Adrenal gland (tissue), 12 donors: Measurements from ENCODE around the gene CTPS1. TPM values are rescaled to one million over a fixed set of nuclear protein-coding genes. Genes with fewer than 3 reads are reported as not detected.

Experiments
- DNase-seq, 7 donors: peaks; one replicate each; pipeline ENCODE4 v3.0.0-alpha.2; 2019 to 2020
- H3K27ac ChIP-seq, 5 donors: fragments of 200-600 bp; sonication (generic) in 4 of 5; 1 replicate in 3 of 5; 2 replicates in 2 of 5; pipeline versions ENCODE4 v1.5.1 to v1.8.0; 2016 to 2020; ENCODE audit warnings: mild to moderate bottlenecking in 1 of 5
- H3K27me3 ChIP-seq: fragments of 200-600 bp; 2 replicates; pipeline ENCODE4 v1.8.0; 2021
- H3K36me3 ChIP-seq, 2 donors: fragments of 200-600 bp; replicated peaks in 1 of 2; 1 replicate in 1 of 2; 2 replicates in 1 of 2; pipeline versions ENCODE4 v1.5.1 to v1.8.0; 2018 to 2022
- H3K4me1 ChIP-seq, 2 donors: fragments of 200-600 bp; replicated peaks in 1 of 2; 1 replicate in 1 of 2; 2 replicates in 1 of 2; pipeline versions ENCODE4 v1.5.1 to v1.8.0; 2018 to 2021
- H3K4me3 ChIP-seq, 4 donors: fragments of 200-600 bp; sonication (generic) in 3 of 4; one replicate each; pipeline ENCODE4 v1.5.1; 2016 to 2018
- H3K9me3 ChIP-seq, 3 donors: fragments of 200-600 bp; sonication (generic) in 1 of 3; replicated peaks in 1 of 3; 1 replicate in 2 of 3; 2 replicates in 1 of 3; pipeline versions ENCODE4 v1.5.1 to v1.8.0; 2016 to 2021
- POLR2A ChIP-seq, 2 donors: fragments of 450-650 bp; IDR thresholded peaks; one replicate each; pipeline ENCODE4 v1.6.1; 2017; ENCODE audit warnings: antibody characterized with exemption in 2 of 2, mild to moderate bottlenecking in 2 of 2, moderate library complexity in 1 of 2
- WGBS, 4 donors: extraction: QIAGEN DNeasy Blood & Tissue Kit in 2 of 4; methylation state at CpG; one replicate each; pipeline versions ENCODE4 v1.1.5 to v1.1.7; 2013 to 2017; 5-methylcytosine and 5-hydroxymethylcytosine counted together
- intact Hi-C, 2 donors: fragments of 100-400 bp; cut with DNase I; formaldehyde crosslinking; loops; one replicate each; pipeline versions ENCODE4 v1.14.1 to v1.15.0; 2022 to 2023
- polyA plus RNA-seq, 3 donors: library from polyadenylated mRNA; stranded (reverse); fragments of 200-250 nt in 2 of 3; fragments of 350-450 nt in 1 of 3; fragmentation: Illumina TruSeq in 1 of 3; extraction: RNeasy Lipid Tissue Mini Kit (QIAGEN cat#74804) in 1 of 3; gene quantifications; one replicate each; pipeline ENCODE4 v1.2.3, GENCODE V29; 2013 to 2014
- total RNA-seq, 9 donors: library from RNA; depleted of rRNA in 4 of 9; stranded (reverse); fragments of >200 nt in 4 of 9; fragments of 120-200 nt in 1 of 9; fragmentation: NEBNext Ultra II Directional in 1 of 9; extraction: Animal tissue kit (Norgen Biotek cat#: 25700) in 1 of 9; gene quantifications; one replicate each; pipeline versions ENCODE4 v1.1.0 to v1.2.4, GENCODE V29; 2013 to 2023
- TF ChIP-seq, protein P1 (sequence below), 6 experiments: fragments of 450-650 bp in 4 of 6; fragments of 200-600 bp in 2 of 6; sonication (generic) in 1 of 6; IDR thresholded peaks; 1 replicate in 5 of 6; 2 replicates in 1 of 6; pipeline versions ENCODE4 v1.5.1 to v1.8.0; 2016 to 2021; ENCODE audit warnings: antibody characterized with exemption in 6 of 6, mild to moderate bottlenecking in 2 of 6, moderate library complexity in 1 of 6
- donor health status: healthy with polysubstance abuse.
- donor health status: Bipolar disorder and iron deficiency.
- donor health status: DM: yes; HTN: yes; CAD: no.
- donor health status: DM: no; HTN: no; CAD: no.
- donor health status: DM: no; HTN: no; CAD: no.
- donor health status: DM: yes; HTN: yes; CAD: no.

The CTPS1 gene
- total and polyA plus RNA-seq, 12 donors, result 12.2 to 49.4 (median 26.1) TPM

- intact Hi-C loops, result no loop called here
- Histone ChIP-seq H3K27me3 (no peaks in the 10 kb centered on the region), H3K4me3 (no peak overlapping the region), H3K9me3 (no peaks in the 10 kb centered on the region), H3K4me1 (no peaks in the 10 kb centered on the region), H3K36me3 (no peaks in the 10 kb centered on the region), H3K27ac (no peak overlapping the region)
- DNase-seq, result no peak
- WGBS, 4 donors, result 66 to 96% (median 81%) methylated on average over 4 of the region's 4 CpGs
- no peak for TF ChIP-seq POLR2A (IDR thresholded peaks at IDR 0.05)
- TF ChIP-seq, protein P1, sequence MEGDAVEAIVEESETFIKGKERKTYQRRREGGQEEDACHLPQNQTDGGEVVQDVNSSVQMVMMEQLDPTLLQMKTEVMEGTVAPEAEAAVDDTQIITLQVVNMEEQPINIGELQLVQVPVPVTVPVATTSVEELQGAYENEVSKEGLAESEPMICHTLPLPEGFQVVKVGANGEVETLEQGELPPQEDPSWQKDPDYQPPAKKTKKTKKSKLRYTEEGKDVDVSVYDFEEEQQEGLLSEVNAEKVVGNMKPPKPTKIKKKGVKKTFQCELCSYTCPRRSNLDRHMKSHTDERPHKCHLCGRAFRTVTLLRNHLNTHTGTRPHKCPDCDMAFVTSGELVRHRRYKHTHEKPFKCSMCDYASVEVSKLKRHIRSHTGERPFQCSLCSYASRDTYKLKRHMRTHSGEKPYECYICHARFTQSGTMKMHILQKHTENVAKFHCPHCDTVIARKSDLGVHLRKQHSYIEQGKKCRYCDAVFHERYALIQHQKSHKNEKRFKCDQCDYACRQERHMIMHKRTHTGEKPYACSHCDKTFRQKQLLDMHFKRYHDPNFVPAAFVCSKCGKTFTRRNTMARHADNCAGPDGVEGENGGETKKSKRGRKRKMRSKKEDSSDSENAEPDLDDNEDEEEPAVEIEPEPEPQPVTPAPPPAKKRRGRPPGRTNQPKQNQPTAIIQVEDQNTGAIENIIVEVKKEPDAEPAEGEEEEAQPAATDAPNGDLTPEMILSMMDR (IDR thresholded peaks at IDR 0.05), result no peak
Observed at GRCh38 chr1:40966417-40966816, 13.1 kb upstream of the CTPS1 start.

DNA sequence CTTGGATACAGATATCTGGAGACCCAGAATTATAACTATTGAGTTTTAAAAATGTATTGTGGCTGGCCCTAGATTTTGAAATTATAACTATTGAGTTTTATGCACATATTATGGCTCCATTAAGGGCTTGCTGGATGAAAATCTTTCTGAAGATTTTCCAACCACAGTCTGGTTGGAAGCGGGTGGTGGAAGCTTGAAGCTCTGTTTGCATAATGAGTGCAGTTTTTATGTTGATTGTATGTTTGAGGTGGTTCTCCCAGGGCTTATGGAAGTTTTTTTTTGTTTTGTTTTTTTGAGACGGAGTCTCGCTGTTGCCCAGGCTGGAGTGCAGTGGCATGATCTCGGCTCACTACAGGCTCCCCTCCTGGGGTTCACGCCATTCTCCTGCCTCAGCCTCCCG, 10.1 kb upstream of the CTPS1 start:
- Histone ChIP-seq H3K36me3 (no peaks in the 10 kb centered on the region), H3K4me1 (no peaks in the 10 kb centered on the region), H3K27ac (no peak overlapping the region), H3K27me3 (no peaks in the 10 kb centered on the region), H3K4me3 (no peak overlapping the region), H3K9me3 (no peaks in the 10 kb centered on the region)
- DNase-seq, result no peak
- intact Hi-C loops, result no loop called here
- TF ChIP-seq, protein P1 (IDR thresholded peaks at IDR 0.05), result no peak
- TF ChIP-seq POLR2A (IDR thresholded peaks at IDR 0.05), result no peak
- WGBS, 4 donors, result 95 to 97% (median 96%) methylated on average over 6 of the region's 6 CpGs

DNA sequence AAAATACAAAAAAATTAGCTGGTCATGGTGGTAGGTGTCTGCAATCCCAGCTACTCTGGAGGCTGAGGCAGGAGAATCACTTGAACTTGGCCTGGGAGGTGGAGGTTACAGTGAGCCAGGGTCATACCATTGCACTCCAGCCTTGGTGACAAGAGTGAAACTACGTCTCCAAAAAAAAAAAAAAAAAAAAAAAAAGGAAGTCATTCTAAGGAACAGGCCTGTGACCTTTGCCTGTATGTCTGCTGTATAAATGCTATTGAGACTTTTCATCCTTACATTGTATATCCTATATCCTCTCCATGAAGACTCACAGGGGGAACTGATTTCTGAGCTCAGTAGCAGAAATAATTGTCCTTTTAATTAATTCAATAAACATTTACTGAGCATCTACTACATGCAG, 7.5 kb upstream of the CTPS1 start:
- Histone ChIP-seq H3K27ac (no peak overlapping the region), H3K27me3 (no peaks in the 10 kb centered on the region), H3K9me3 (no peaks in the 10 kb centered on the region), H3K4me1 (no peaks in the 10 kb centered on the region), H3K36me3 (no peaks in the 10 kb centered on the region), H3K4me3 (no peak overlapping the region)
- intact Hi-C loops, result no loop called here
- WGBS, 4 donors, result 29 to 53% (median 42%) methylated on average over 1 of the region's 1 CpG
- no peak for DNase-seq
- TF ChIP-seq, protein P1 (IDR thresholded peaks at IDR 0.05), result no peak
- TF ChIP-seq POLR2A (IDR thresholded peaks at IDR 0.05), result no peak

- H3K4me1 ChIP-seq, result peaks cover 1 to 2% of the 10 kb centered on the region in 2 donors
- H3K27me3 ChIP-seq, result no peaks in the 10 kb centered on the region
- H3K4me3 ChIP-seq, result no peak overlapping the region
- WGBS, 4 donors, result 50 to 72% (median 59%) methylated on average over 2 of the region's 2 CpGs
- intact Hi-C loops, result no loop called here
- no peaks in the 10 kb centered on the region for H3K9me3 ChIP-seq
- no peak for DNase-seq
- TF ChIP-seq, protein P1 (IDR thresholded peaks at IDR 0.05), result no peak
- no peak for TF ChIP-seq POLR2A (IDR thresholded peaks at IDR 0.05)
- H3K36me3 ChIP-seq, result no peaks in the 10 kb centered on the region
- no peak overlapping the region for H3K27ac ChIP-seq
Observed at GRCh38 chr1:40973912-40974311, 5.6 kb upstream of the CTPS1 start.
